Fibroblast of lung (primary cell): ENCODE data around the gene FGF14. TPM values are rescaled to one million over a fixed set of nuclear protein-coding genes. Genes with fewer than 3 reads are reported as not detected.

ENCODE experiments used
- DNase-seq, 2 donors: peaks; one replicate each; pipeline versions ENCODE4 v3.0.0 to v3.0.0-alpha.2; 2010; ENCODE audit warnings: low read depth in 2 of 2
- H2AFZ ChIP-seq: 2 replicates; pipeline ENCODE4 v1.5.1; 2012; ENCODE audit warnings: low read length, control low read depth, inconsistent platforms
- H3K27ac ChIP-seq: 2 replicates; pipeline ENCODE4 v1.5.1; 2011; ENCODE audit warnings: low read length, control low read depth; ENCODE audit not compliant: insufficient read depth
- H3K27me3 ChIP-seq: 2 replicates; pipeline ENCODE4 v1.5.1; 2011; ENCODE audit warnings: mild to moderate bottlenecking, low read length; ENCODE audit not compliant: control insufficient read depth, insufficient read depth
- H3K36me3 ChIP-seq: 2 replicates; pipeline ENCODE4 v1.5.1; 2011; ENCODE audit warnings: low read length; ENCODE audit not compliant: control insufficient read depth, insufficient read depth
- H3K4me1 ChIP-seq: 2 replicates; pipeline ENCODE4 v1.5.1; 2011; ENCODE audit warnings: low read length; ENCODE audit not compliant: control insufficient read depth, insufficient read depth; ENCODE audit errors: extremely low read depth
- H3K4me2 ChIP-seq: 2 replicates; pipeline ENCODE4 v1.5.1; 2011; ENCODE audit warnings: low read length, control low read depth; ENCODE audit not compliant: insufficient read depth; ENCODE audit errors: extremely low read depth
- H3K4me3 ChIP-seq, 4 experiments: fragments of 200-600 bp in 1 of 4; sonication (generic) in 1 of 4; replicated peaks in 1 of 4; 2 replicates each; pipeline ENCODE4 v1.5.1; 2011 to 2016; ENCODE audit warnings: low read length in 4 of 4, low read depth in 3 of 4, mild to moderate bottlenecking in 3 of 4, control low read depth in 2 of 4, inconsistent platforms in 1 of 4, mixed read lengths in 1 of 4; ENCODE audit not compliant: insufficient read depth in 1 of 4; ENCODE audit errors: control extremely low read depth in 1 of 4
- H3K79me2 ChIP-seq: 2 replicates; pipeline ENCODE4 v1.5.1; 2012; ENCODE audit warnings: mild to moderate bottlenecking, low read length, inconsistent platforms; ENCODE audit not compliant: control insufficient read depth, insufficient read depth
- H3K9ac ChIP-seq: 2 replicates; pipeline ENCODE4 v1.5.1; 2011; ENCODE audit warnings: mild to moderate bottlenecking, low read length, control low read depth; ENCODE audit not compliant: insufficient read depth
- H3K9me3 ChIP-seq: 2 replicates; pipeline ENCODE4 v1.5.1; 2012; ENCODE audit warnings: low read depth, low read length; ENCODE audit not compliant: control insufficient read depth, insufficient read depth
- H4K20me1 ChIP-seq: 2 replicates; pipeline ENCODE4 v1.5.1; 2011; ENCODE audit warnings: low read length; ENCODE audit not compliant: control insufficient read depth, insufficient read depth; ENCODE audit errors: extremely low read depth
- EZH2 ChIP-seq: IDR thresholded peaks from 2 replicates; pipeline ENCODE4 v1.5.1; 2012; ENCODE audit warnings: low read length, control low read depth, mild to moderate bottlenecking; ENCODE audit errors: missing control alignments
- polyA plus RNA-seq, 2 donors: library from polyadenylated mRNA; depleted of rRNA in 1 of 2; stranded (reverse) in 1 of 2; unstranded in 1 of 2; fragments of >200 nt; gene quantifications; 2 replicates each; pipeline ENCODE4 v1.2.1, GENCODE V29; 2011 to 2012; ENCODE audit warnings: missing spikeins in 1 of 2
- total RNA-seq: library from RNA; depleted of rRNA; stranded (reverse); fragments of >200 nt; gene quantifications from 2 replicates; pipeline ENCODE4 v1.2.1, GENCODE V29; 2014
- TF ChIP-seq, protein P1 (sequence below), 2 donors: IDR thresholded peaks in 1 of 2; conservative IDR thresholded peaks in 1 of 2; 1 replicate in 1 of 2; 2 replicates in 1 of 2; pipeline ENCODE4 v1.5.1; 2011 to 2012; ENCODE audit warnings: low read length in 2 of 2, control low read depth in 1 of 2, inconsistent platforms in 1 of 2, low read depth in 1 of 2, mild to moderate bottlenecking in 1 of 2

The FGF14 gene
- total and polyA plus RNA-seq, 2 donors (not counting 1 experiment from before 2014, with no cell fraction given), result 0.94 to 7.8 TPM

DNA sequence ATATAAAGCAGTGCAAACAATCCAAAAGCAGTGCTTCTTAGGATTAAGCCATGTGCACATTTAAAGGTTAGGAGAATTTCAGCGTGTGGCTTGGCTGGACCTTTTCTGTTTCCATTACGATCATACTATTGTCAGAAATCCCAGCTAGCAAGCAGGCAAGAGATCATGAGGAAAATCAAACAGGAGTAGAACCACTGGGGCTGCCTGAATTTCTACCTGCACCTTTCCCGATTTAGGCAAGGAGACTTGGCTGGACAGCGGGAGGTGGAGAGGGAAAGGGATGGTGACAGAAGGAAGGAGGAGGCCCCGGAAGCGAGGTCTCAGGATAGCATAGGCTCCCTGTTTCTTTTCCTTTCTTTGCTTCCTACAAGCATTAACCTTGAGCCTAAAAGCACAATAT lies 102.5 kb downstream of the FGF14 start:
- no peak overlapping the region for H2AFZ ChIP-seq
- H3K36me3 ChIP-seq, result no peaks in the 10 kb centered on the region
- H3K9me3 ChIP-seq, result no peaks in the 10 kb centered on the region
- no peak for DNase-seq
- H4K20me1 ChIP-seq, result no peaks in the 10 kb centered on the region
- H3K79me2 ChIP-seq, result no peaks in the 10 kb centered on the region
- TF ChIP-seq, protein P1, sequence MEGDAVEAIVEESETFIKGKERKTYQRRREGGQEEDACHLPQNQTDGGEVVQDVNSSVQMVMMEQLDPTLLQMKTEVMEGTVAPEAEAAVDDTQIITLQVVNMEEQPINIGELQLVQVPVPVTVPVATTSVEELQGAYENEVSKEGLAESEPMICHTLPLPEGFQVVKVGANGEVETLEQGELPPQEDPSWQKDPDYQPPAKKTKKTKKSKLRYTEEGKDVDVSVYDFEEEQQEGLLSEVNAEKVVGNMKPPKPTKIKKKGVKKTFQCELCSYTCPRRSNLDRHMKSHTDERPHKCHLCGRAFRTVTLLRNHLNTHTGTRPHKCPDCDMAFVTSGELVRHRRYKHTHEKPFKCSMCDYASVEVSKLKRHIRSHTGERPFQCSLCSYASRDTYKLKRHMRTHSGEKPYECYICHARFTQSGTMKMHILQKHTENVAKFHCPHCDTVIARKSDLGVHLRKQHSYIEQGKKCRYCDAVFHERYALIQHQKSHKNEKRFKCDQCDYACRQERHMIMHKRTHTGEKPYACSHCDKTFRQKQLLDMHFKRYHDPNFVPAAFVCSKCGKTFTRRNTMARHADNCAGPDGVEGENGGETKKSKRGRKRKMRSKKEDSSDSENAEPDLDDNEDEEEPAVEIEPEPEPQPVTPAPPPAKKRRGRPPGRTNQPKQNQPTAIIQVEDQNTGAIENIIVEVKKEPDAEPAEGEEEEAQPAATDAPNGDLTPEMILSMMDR (conservative IDR thresholded peaks at IDR 0.05 in 1 of 2, IDR thresholded peaks at IDR 0.05 in 1 of 2; ENCODE audit: low read depth in 1 of 2, low read length in 2 of 2), result no peak
- no peak for TF ChIP-seq EZH2
- no peak overlapping the region for H3K9ac ChIP-seq
- no peak overlapping the region for H3K4me2 ChIP-seq
- peaks cover 11% of the 10 kb centered on the region for H3K4me1 ChIP-seq
- H3K27ac ChIP-seq, result no peak overlapping the region
- H3K4me3 ChIP-seq, result no peak overlapping the region
- no peaks in the 10 kb centered on the region for H3K27me3 ChIP-seq

DNA sequence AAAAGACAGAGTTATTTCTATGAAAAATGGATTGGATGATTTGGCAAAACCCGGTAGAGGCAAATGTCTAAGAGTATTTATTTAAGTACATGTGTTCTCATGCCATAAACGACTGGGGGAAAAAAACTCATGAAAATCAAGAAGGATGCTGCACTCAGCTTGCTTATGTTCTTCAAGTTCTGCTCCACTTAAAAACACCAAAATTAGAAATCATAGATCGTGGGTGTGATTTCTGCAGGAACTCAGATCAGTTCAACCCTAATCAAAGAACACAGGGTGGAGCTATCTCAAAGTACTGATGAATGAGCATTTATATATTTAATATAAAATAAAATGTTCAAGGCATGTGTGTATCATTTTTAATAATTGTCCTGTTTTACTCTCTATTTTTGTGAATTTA lies 103.8 kb downstream of the FGF14 start:
- peaks cover 11% of the 10 kb centered on the region for H3K4me1 ChIP-seq
- H3K27ac ChIP-seq, result no peak overlapping the region
- no peaks in the 10 kb centered on the region for H3K79me2 ChIP-seq
- DNase-seq, result peak in 1 of 2 donors; percentile 64
- no peaks in the 10 kb centered on the region for H3K9me3 ChIP-seq
- no peaks in the 10 kb centered on the region for H3K36me3 ChIP-seq
- no peak overlapping the region for H3K4me3 ChIP-seq
- no peaks in the 10 kb centered on the region for H3K27me3 ChIP-seq
- TF ChIP-seq, protein P1 (conservative IDR thresholded peaks at IDR 0.05 in 1 of 2, IDR thresholded peaks at IDR 0.05 in 1 of 2; ENCODE audit: low read depth in 1 of 2, low read length in 2 of 2), result no peak
- TF ChIP-seq EZH2, result no peak
- no peak overlapping the region for H3K9ac ChIP-seq
- no peaks in the 10 kb centered on the region for H4K20me1 ChIP-seq
- no peak overlapping the region for H2AFZ ChIP-seq
- H3K4me2 ChIP-seq, result no peak overlapping the region

DNA sequence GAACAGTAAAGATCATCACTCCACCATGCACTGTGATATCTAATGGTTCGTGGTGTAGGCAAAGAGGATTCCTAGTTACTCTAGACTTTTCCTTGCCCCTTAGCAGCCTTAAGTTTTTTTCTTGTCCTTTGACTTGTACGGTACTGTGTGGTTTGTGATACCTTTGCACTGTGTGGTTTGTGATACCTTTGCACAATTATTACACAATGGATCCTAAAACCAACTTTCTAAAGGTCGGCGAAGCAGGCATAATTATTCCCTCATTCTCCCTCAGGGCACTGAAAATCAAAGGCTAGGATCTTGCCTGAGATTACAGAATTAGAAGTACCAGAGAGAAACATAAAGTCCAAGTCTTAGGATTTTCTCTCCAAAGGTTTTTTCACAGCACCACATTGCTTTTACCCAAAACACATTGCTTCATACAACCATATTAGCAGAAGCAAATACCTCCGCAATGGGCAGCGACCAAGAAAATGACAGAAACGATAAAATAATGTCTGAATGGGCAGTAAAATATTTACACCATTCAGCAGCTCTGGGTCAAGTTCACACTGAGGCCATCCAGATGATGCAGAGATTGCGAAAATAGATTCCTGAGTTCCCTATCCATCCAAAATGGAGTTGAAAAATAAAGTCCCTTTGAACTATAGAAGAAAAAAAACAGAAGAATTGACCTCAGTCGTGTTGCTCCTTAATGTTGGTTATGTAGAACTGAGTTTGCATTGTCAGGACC lies 106.4 kb downstream of the FGF14 start:
- Histone ChIP-seq H3K4me2 (no peak overlapping the region), H3K9ac (no peak overlapping the region), H3K4me1 (peaks cover 11% of the 10 kb centered on the region), H3K9me3 (no peaks in the 10 kb centered on the region), H2AFZ (no peak overlapping the region), H3K36me3 (no peaks in the 10 kb centered on the region), H3K27me3 (no peaks in the 10 kb centered on the region), H4K20me1 (no peaks in the 10 kb centered on the region), H3K79me2 (no peaks in the 10 kb centered on the region), H3K27ac (no peak overlapping the region), H3K4me3 (no peak overlapping the region)
- peak; percentile 26 to 98 for DNase-seq
- TF ChIP-seq, protein P1 (conservative IDR thresholded peaks at IDR 0.05 in 1 of 2, IDR thresholded peaks at IDR 0.05 in 1 of 2; ENCODE audit: low read depth in 1 of 2, low read length in 2 of 2), result no peak
- no peak for TF ChIP-seq EZH2
